Neural progenitor cell (in vitro differentiated cells): Measurements from ENCODE around the gene TMBIM4.

Experiments
- EZH2 ChIP-seq: fragments of 200-600 bp; sonication (generic); IDR thresholded peaks from 2 replicates; pipeline ENCODE4 v1.6.1; 2017; ENCODE audit warnings: antibody characterized with exemption, mild to moderate bottlenecking, moderate library complexity
- EZH2phosphoT487 ChIP-seq: fragments of 200-600 bp; sonication (generic); IDR thresholded peaks from 2 replicates; pipeline ENCODE4 v1.6.1; 2017; ENCODE audit warnings: antibody characterized with exemption
- TF ChIP-seq, protein P1 (sequence below): fragments of 200-600 bp; sonication (generic); IDR thresholded peaks from 2 replicates; pipeline ENCODE4 v1.5.1; 2017; ENCODE audit warnings: antibody characterized with exemption, mild to moderate bottlenecking

- TF ChIP-seq, protein P1, sequence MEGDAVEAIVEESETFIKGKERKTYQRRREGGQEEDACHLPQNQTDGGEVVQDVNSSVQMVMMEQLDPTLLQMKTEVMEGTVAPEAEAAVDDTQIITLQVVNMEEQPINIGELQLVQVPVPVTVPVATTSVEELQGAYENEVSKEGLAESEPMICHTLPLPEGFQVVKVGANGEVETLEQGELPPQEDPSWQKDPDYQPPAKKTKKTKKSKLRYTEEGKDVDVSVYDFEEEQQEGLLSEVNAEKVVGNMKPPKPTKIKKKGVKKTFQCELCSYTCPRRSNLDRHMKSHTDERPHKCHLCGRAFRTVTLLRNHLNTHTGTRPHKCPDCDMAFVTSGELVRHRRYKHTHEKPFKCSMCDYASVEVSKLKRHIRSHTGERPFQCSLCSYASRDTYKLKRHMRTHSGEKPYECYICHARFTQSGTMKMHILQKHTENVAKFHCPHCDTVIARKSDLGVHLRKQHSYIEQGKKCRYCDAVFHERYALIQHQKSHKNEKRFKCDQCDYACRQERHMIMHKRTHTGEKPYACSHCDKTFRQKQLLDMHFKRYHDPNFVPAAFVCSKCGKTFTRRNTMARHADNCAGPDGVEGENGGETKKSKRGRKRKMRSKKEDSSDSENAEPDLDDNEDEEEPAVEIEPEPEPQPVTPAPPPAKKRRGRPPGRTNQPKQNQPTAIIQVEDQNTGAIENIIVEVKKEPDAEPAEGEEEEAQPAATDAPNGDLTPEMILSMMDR: no peak
- TF ChIP-seq EZH2 (no peak), EZH2phosphoT487 (no peak)
Measured at GRCh38 chr12:66210840-66211239, 41.0 kb upstream of the TMBIM4 start.
